PC-3 (cell line): ENCODE results near the gene ROR1. TPM values are rescaled to one million over a fixed set of nuclear protein-coding genes. Genes with fewer than 3 reads are reported as not detected.
"Not testable (repeated sequence)": the region's sequence is repeated elsewhere in the genome, so short reads cannot be mapped to it uniquely, and the experiment has no call there.

ENCODE experiments used
- ATAC-seq: fragments of 200-7000 bp; cut with Tn5 transposase; 2 replicates; pipeline ENCODE4 v1.9.1; 2020; ENCODE audit warnings: mild to moderate bottlenecking, moderate library complexity
- BruUV-seq: library from RNA; stranded (reverse); fragments of 400-500 nt; replicated peaks from 2 replicates; lab custom pipeline; 2021; lab: Mats Ljungman, UMichigan
- CTCF ChIA-PET: fragments of 300-600 bp; sonication (Branson Sonifier 250); formaldehyde crosslinking; loops from one replicate; lab custom pipeline; 2022; ENCODE audit warnings: antibody characterized with exemption; lab: Charles Lee
- POLR2A ChIA-PET: fragments of 300-600 bp; sonication (Branson Sonifier 250); formaldehyde crosslinking; loops from one replicate; lab custom pipeline; 2022; ENCODE audit warnings: antibody characterized with exemption; ENCODE audit not compliant: unreplicated experiment; lab: Charles Lee
- DNase-seq: peaks from one replicate; pipeline ENCODE4 v3.0.0-alpha.2; 2015
- H2AFZ ChIP-seq: fragments of 300-600 bp; sonication (generic); 2 replicates; pipeline ENCODE4 v1.6.0; 2016; ENCODE audit warnings: antibody characterized with exemption, low read length
- H3F3A ChIP-seq: fragments of 300-600 bp; sonication (generic); one replicate; pipeline ENCODE4 v1.6.0; 2017; ENCODE audit warnings: antibody characterized with exemption, low read length, control low read depth, mild to moderate bottlenecking; ENCODE audit not compliant: unreplicated experiment
- H3K27ac ChIP-seq: fragments of 300-600 bp; sonication (generic); 2 replicates; pipeline ENCODE4 v1.5.1; 2016; ENCODE audit warnings: mild to moderate bottlenecking, low read length
- H3K27me3 ChIP-seq: fragments of 300-600 bp; sonication (generic); 2 replicates; pipeline ENCODE4 v1.6.1; 2016; ENCODE audit warnings: low read length, mixed read lengths
- H3K36me3 ChIP-seq: fragments of 300-600 bp; sonication (generic); 2 replicates; pipeline ENCODE4 v1.6.1; 2016; ENCODE audit warnings: low read depth, mixed run types, low read length, mixed read lengths
- H3K4me1 ChIP-seq: fragments of 300-600 bp; sonication (generic); 2 replicates; pipeline ENCODE4 v1.5.1; 2016; ENCODE audit warnings: low read length; ENCODE audit not compliant: insufficient read depth
- H3K4me2 ChIP-seq: fragments of 300-600 bp; sonication (generic); 2 replicates; pipeline ENCODE4 v1.6.0; 2016; ENCODE audit warnings: low read length
- H3K4me3 ChIP-seq: fragments of 300-600 bp; sonication (generic); 2 replicates; pipeline ENCODE4 v1.5.1; 2016; ENCODE audit warnings: mild to moderate bottlenecking, low read length, mixed read lengths
- H3K79me2 ChIP-seq: fragments of 300-600 bp; sonication (generic); 2 replicates; pipeline ENCODE4 v1.6.1; 2017; ENCODE audit warnings: low read length, mixed read lengths
- H3K9ac ChIP-seq: fragments of 300-600 bp; sonication (generic); 2 replicates; pipeline ENCODE4 v1.6.0; 2016; ENCODE audit warnings: mild to moderate bottlenecking, low read length
- H3K9me2 ChIP-seq: fragments of 300-600 bp; sonication (generic); replicated peaks from 2 replicates; pipeline ENCODE4 v1.6.1; 2016; ENCODE audit warnings: mixed run types, low read length, mixed read lengths
- H3K9me3 ChIP-seq: fragments of 300-600 bp; sonication (generic); 2 replicates; pipeline ENCODE4 v1.6.1; 2016; ENCODE audit warnings: low read length, mixed read lengths
- H4K20me1 ChIP-seq: fragments of 300-600 bp; sonication (generic); 2 replicates; pipeline ENCODE4 v1.6.1; 2016; ENCODE audit warnings: low read length, mixed read lengths
- CTCF ChIP-seq: fragments of 300-600 bp; sonication (generic); conservative IDR thresholded peaks from 2 replicates; pipeline ENCODE4 v1.5.1; 2017; ENCODE audit warnings: antibody characterized with exemption, low read depth, mild to moderate bottlenecking, low read length
- EZH2 ChIP-seq: fragments of 300-600 bp; sonication (generic); IDR thresholded peaks from one replicate; pipeline ENCODE4 v1.6.1; 2017; ENCODE audit warnings: antibody characterized with exemption, mild to moderate bottlenecking, low read length; ENCODE audit not compliant: unreplicated experiment
- EZH2phosphoT487 ChIP-seq: fragments of 300-600 bp; sonication (generic); IDR thresholded peaks from 2 replicates; pipeline ENCODE4 v1.6.1; 2018; ENCODE audit warnings: mild to moderate bottlenecking, antibody characterized with exemption, low read length, borderline replicate concordance
- intact Hi-C: fragments of 100-400 bp; cut with micrococcal nuclease; formaldehyde crosslinking; loops from 2 replicates; pipeline ENCODE4 v1.9.0; 2023
- total RNA-seq: library from RNA; depleted of rRNA; stranded (reverse); fragments of >200 nt; gene quantifications from 2 replicates; pipeline ENCODE4 v1.2.3, GENCODE V29; 2014

ROR1 gene
- total RNA-seq, 1 experiment from 2014 or later: 16.5 TPM

GRCh38 chr1:63810936-63811469, 37.2 kb downstream of the ROR1 start:
- 0 out of 2 replicates have a peak, but pooled peaks cover 6% of the 10 kb centered on the region for H4K20me1 ChIP-seq
- H3K4me3 ChIP-seq: no peak overlapping the region
- ATAC-seq: no peak
- DNase-seq: no peak
- H3K27ac ChIP-seq: no peak overlapping the region
- no peaks in the 10 kb centered on the region for H3K9me2 ChIP-seq
- H3K27me3 ChIP-seq: no peaks in the 10 kb centered on the region
- H3K36me3 ChIP-seq: peaks cover 7% of the 10 kb centered on the region; the same call in 1 of the 2 replicates
- H3K9ac ChIP-seq: no peak overlapping the region
- no peaks in the 10 kb centered on the region for H3K9me3 ChIP-seq
- ChIA-PET POLR2A (interaction anchor here (0.6 kb wide), 1 partner anchor 120 kb away, joined by 12 read pairs; no protein-coding TSS in a partner anchor), CTCF (interaction anchor here (0.6 kb wide), 1 partner anchor 57 kb away, joined by 3 read pairs; no protein-coding TSS in a partner anchor)
- intact Hi-C loops: no loop called here
- TF ChIP-seq EZH2phosphoT487: no peak
- no peak for TF ChIP-seq CTCF
- TF ChIP-seq EZH2: no peak
- peaks cover 16% of the 10 kb centered on the region for H3K79me2 ChIP-seq
- BruUV-seq: no TSS peak
- H3F3A ChIP-seq: no peaks in the 10 kb centered on the region
- H3K4me2 ChIP-seq: no peak overlapping the region
- H3K4me1 ChIP-seq: peaks cover 4% of the 10 kb centered on the region; the same call in 1 of the 2 replicates
- H2AFZ ChIP-seq: no peak overlapping the region

GRCh38 chr1:63812071-63812700, 38.4 kb downstream of the ROR1 start:
- peaks cover 12% of the 10 kb centered on the region for H3K4me1 ChIP-seq
- intact Hi-C loops: no loop called here
- ChIA-PET POLR2A (no interaction called here), CTCF (no interaction called here)
- H3K27ac ChIP-seq: no peak overlapping the region
- H4K20me1 ChIP-seq: 0 out of 2 replicates have a peak, but pooled peaks cover 6% of the 10 kb centered on the region
- TF ChIP-seq CTCF (no peak), EZH2 (no peak), EZH2phosphoT487 (no peak)
- no peak for DNase-seq
- peaks cover 17% of the 10 kb centered on the region for H3K79me2 ChIP-seq
- no peaks in the 10 kb centered on the region for H3F3A ChIP-seq
- H3K9ac ChIP-seq: no peak overlapping the region
- no peak overlapping the region for H3K4me3 ChIP-seq
- no TSS peak for BruUV-seq
- ATAC-seq: no peak
- H3K4me2 ChIP-seq: no peak overlapping the region
- no peaks in the 10 kb centered on the region for H3K9me3 ChIP-seq
- no peak overlapping the region for H2AFZ ChIP-seq
- H3K27me3 ChIP-seq: no peaks in the 10 kb centered on the region
- H3K36me3 ChIP-seq: peaks cover 8% of the 10 kb centered on the region; the same call in 1 of the 2 replicates
- no peaks in the 10 kb centered on the region for H3K9me2 ChIP-seq

GRCh38 chr1:63813829-63814277, 40.0 kb downstream of the ROR1 start:
- Histone ChIP-seq H3K27me3 (no peaks in the 10 kb centered on the region), H4K20me1 (0 out of 2 replicates have a peak, but pooled peaks cover 4% of the 10 kb centered on the region), H3K9me2 (no peaks in the 10 kb centered on the region), H3K4me1 (peaks cover 15% of the 10 kb centered on the region), H3F3A (no peaks in the 10 kb centered on the region), H3K36me3 (peaks cover 8% of the 10 kb centered on the region; the same call in 1 of the 2 replicates), H3K9me3 (no peaks in the 10 kb centered on the region), H3K4me2 (no peak overlapping the region), H3K79me2 (peaks cover 29% of the 10 kb centered on the region), H2AFZ (no peak overlapping the region), H3K27ac (no peak overlapping the region), H3K4me3 (no peak overlapping the region), H3K9ac (no peak overlapping the region)
- TF ChIP-seq CTCF (no peak), EZH2 (no peak), EZH2phosphoT487 (no peak)
- DNase-seq (peak; percentile 10), ATAC-seq (no peak)
- CTCF ChIA-PET: no interaction called here
- POLR2A ChIA-PET: no interaction called here
- intact Hi-C loops: no loop called here
- no TSS peak for BruUV-seq

- H3K27ac ChIP-seq, H3F3A ChIP-seq, DNase-seq, intact Hi-C loops, CTCF ChIA-PET, H4K20me1 ChIP-seq, BruUV-seq, ATAC-seq, POLR2A ChIA-PET, H2AFZ ChIP-seq, H3K27me3 ChIP-seq, H3K9ac ChIP-seq, H3K9me2 ChIP-seq, H3K9me3 ChIP-seq, H3K36me3 ChIP-seq, H3K4me3 ChIP-seq, H3K4me2 ChIP-seq: not testable (repeated sequence)
- Histone ChIP-seq H3K79me2 (peaks cover 47% of the 10 kb centered on the region), H3K4me1 (peaks cover 18% of the 10 kb centered on the region)
Measured at GRCh38 chr1:63816217-63816815, 42.5 kb downstream of the ROR1 start.
